CD4-positive, alpha-beta T cell treated with Interleukin-10 for 1 hour (primary cell): ENCODE measurements around the gene UFD1.

ENCODE experiments used
- DNase-seq: peaks from one replicate; pipeline ENCODE4 v3.0.0-alpha.2; 2020

Gene UFD1

GRCh38 chr22:19515654-19516377 is 36.8 kb upstream of the UFD1 start:
- no peak for DNase-seq

GRCh38 chr22:19514831-19515565 is 36.0 kb upstream of the UFD1 start:
- no peak for DNase-seq

DNA sequence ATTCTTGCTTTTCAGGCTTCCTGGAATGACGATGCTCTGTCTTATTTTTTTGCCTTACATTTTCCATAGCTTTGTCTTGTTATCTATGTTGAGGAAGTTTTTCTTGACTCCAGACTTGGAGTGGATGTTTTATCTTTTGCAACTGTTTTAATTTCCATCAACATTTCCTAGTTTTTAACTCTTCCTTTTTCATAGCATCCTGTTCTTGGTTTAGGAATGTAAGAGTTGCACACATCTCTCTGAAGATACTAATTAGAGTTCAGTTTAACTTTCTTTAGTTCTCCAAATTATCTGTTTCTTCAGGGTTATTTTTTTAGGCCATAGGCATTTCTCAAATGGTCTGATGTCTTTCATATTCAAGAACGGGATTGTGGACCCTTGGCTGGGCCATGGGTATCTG is 34.8 kb upstream of the UFD1 start:
- DNase-seq, result no peak

DNA sequence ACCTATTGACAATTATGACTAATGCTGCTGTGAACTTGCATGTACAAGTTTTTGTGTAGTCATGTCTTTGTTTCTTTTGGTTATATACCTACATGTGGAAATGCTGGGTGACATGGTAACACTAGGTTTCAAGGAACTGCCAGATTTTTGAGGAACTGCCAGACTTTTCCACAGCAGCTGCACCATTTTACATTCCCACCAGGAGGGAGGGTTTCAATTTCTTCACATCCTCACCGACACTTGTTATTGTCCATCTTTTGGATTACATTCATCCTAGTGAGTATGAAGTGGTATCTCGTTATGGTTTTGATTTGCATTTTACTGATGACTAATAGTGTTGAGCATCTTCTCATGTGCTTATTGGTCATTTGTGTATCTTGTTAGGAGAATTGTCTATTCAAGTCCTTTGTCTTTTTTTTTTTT is 31.9 kb upstream of the UFD1 start:
- DNase-seq, result no peak

DNA sequence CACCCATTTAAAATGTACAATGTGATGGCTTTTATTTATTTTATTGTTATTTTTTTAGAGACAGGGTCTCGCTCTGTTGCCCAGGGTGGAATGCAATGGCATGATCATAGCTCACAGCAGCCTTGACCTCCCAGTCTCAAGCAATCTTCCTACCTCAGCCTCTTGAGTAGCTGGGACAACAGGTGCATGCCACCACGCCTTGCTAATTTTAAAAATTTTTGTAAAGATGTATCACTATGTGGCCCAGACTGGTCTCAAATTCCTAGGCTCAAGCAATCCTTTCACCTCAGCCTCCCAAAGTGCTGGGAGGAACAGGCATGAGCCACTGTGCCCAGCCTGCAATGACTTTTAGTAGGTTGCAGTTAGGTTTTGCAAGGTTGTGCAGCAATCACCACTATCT is 30.9 kb upstream of the UFD1 start:
- DNase-seq, result no peak

GRCh38 chr22:19509191-19509590 is 30.2 kb upstream of the UFD1 start:
- no peak for DNase-seq

- no peak for DNase-seq
These were observed 29.2 kb upstream of the UFD1 start for GRCh38 chr22:19508024-19508776.

DNA sequence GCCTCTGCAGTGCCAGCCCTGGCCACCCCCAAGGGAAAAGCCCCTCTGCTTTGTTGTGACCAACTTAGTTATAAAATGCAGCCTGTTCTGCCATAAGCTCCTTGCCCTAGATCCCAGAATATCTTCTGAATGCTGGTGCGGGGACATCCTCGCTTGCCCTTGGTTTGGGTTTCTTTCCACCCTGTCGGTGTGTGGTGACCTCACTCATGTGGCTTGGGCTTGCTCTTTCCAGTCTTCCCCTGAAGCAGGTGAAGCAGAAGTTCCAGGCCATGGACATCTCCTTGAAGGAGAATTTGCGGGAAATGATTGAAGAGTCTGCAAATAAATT is 28.5 kb upstream of the UFD1 start:
- no peak for DNase-seq

GRCh38 chr22:19506212-19506611 is 27.2 kb upstream of the UFD1 start:
- no peak for DNase-seq

DNA sequence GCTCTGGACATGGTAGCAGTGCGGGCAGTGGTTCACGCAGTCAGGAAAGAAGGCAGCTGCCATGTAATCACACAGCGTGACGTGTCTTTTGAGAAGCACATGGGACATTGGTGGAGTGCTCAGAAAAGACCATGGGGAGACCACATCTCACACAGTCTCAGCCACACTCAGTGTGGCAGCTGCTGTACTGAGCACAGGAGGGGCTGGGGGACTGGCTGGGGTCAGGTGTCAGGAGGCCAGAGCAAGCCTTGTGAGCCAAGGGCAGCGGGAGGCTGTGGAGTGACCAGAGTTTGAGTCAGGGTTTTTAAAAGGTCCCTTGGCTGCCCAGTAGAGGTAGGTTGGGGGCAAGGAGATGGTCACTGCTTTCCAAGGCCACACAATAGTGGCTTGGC is 26.7 kb upstream of the UFD1 start:
- DNase-seq, result no peak

DNA sequence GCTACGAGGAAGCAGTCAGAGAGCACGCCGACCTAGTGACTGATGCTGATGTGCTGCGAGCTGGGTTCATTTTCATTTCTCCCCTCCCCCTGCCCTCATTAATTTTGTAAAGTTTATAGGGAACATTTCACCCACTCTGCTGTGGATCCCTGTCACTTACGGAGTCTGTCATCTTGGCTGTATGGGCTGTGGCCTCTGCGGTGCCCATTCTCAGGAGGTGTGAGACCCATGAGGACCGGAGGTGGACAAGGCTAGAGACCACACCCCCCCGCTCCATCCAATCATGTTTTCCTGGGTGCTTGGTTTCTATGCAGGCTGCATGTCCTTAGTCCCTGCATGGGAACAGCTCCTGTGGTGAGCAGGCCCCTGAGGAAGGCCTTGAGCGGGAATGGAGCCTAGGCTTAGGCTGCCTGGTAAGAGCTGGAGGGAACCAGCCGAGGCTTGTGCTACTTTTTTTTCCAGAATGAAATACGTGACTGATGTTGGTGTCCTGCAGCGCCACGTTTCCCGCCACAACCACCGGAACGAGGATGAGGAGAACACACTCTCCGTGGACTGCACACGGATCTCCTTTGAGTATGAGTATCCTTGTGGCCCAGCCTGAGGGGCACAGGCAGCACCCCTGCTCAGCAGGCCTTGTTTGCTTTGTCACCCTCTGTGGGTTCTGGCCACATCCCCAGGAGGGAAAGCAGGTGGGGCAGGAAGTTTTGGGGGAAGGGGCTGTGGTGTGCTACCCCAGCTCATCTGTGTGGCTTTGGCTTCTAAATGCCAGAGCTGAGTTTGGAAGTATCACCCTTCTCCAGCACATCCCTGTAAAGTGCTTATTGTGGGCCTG is 26.1 kb upstream of the UFD1 start:
- no peak for DNase-seq

GRCh38 chr22:19503869-19504268 is 24.9 kb upstream of the UFD1 start:
- no peak for DNase-seq

- no peak for DNase-seq
These were observed 24.4 kb upstream of the UFD1 start for GRCh38 chr22:19503367-19503766.

- no peak for DNase-seq
These were observed 23.0 kb upstream of the UFD1 start for GRCh38 chr22:19501897-19502447.

GRCh38 chr22:19499880-19500242 is 20.9 kb upstream of the UFD1 start:
- DNase-seq, result no peak

DNA sequence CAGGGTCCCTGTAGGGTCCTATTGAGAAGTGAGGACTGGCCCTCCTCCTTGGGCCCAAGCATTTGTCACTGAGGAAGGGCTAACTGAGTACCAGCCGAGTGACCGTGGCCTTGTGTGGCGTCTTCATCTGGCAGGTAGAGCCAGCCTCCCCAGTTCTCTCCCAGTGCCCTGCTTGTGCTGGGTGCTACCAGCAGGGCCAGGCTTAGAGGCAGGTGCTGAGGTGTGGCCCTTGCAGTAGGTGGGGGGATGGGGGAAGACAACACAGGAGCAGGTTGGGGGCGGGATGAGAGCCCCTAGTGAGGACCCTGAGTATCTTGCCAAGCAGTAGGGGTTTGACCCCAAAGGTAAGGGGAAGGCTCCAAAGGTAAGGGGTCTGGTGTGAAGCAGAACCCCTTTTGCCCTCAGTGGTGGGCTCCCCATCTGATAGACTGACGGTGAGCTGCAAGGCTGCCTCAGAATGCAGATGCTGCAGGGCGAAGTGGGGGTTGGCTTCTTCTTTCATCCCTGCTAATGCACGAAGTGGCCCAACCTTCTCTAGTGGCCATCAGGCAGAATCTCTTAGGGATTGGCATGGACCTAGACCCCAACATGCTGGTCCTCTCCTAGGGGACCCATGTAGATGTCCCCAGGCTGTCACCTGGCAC is 20.4 kb upstream of the UFD1 start:
- no peak for DNase-seq

DNA sequence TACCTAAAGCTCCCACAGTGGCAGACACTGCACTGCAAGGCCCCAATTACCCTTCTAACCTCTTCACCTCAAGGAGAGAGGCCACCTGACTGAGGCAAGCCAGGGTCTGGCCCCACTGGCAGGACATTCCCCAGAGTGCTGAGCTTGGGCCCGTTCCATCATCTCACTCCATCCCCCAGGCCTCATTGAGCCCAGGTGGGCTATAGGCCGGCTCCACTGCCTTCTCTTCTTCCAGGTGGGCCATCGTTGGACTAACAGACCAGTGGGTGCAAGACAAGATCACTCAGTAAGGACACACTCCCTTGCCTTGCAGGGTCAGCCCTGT is 19.8 kb upstream of the UFD1 start:
- no peak for DNase-seq

DNA sequence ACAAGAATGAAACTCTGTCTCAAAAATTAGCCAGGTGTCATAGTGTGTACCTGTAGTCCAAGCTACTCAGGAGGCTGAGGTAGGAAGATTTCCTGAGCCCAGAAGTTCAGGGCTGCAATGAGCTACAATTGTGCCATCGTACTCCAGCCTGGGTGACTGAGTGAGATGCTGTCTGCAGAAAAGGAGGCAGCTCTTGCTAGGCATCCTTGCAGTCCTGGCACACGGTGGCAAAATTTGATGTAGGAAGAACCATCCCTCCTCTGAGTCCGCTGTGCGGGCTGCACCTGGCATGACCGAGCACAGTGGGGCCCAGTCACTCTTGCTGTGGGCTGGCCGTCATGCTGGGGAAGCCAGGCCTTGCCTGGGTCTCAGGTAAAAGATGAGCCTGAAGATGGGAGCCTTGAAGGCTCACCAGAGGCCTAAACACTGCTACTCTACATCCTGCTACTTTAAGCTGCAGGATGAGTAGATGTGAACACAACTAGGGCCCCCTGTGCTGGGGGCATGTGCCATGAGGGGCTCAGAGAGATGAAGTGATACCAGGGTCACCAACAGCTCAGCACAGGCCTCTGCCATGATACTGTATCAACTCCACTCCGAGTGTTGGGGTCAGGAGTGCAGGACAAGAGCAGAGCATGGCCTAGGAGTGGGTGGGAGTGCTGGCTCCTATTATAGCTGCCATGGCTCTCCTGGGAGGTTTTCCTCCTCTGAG is 19.3 kb upstream of the UFD1 start:
- no peak for DNase-seq

DNA sequence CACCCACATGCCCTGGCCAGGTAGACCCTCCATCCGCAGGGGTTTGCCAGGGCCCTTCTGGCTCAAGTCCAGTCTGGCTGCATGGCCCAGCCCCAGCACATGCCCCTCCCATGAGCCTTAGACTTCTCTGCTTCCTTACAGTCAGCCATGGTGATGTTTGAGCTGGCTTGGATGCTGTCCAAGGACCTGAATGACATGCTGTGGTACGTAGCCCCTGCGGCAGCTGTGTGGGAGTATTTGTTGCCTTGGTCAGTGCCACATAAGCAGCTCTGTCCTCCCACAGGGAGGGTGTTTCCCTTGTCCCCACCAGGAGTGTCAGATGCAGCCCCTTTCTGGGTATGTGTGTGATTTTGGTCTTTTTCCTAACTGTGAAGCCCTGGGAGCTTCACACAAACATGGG is 18.3 kb upstream of the UFD1 start:
- no peak for DNase-seq

GRCh38 chr22:19496324-19496630 is 17.3 kb upstream of the UFD1 start:
- no peak for DNase-seq

GRCh38 chr22:19495562-19496323 is 16.8 kb upstream of the UFD1 start:
- peak; percentile 39 for DNase-seq
